Lower leg skin (tissue), 4 donors: ENCODE measurements around the gene ZNF280C. TPM values are rescaled to one million over a fixed set of nuclear protein-coding genes. Genes with fewer than 3 reads are reported as not detected.

Experiments
- DNase-seq, 2 donors: peaks; one replicate each; pipeline ENCODE4 v3.0.0-alpha.2; 2019; ENCODE audit warnings: low spot score in 2 of 2
- H3K4me3 ChIP-seq: fragments of 200-600 bp; sonication (generic); 2 replicates; pipeline ENCODE4 v1.5.1; 2017; ENCODE audit warnings: mild to moderate bottlenecking, low read depth; ENCODE audit not compliant: poor library complexity, severe bottlenecking
- POLR2A ChIP-seq, 2 donors: fragments of 450-650 bp; IDR thresholded peaks; one replicate each; pipeline ENCODE4 v1.6.1; 2016 to 2017; ENCODE audit warnings: antibody characterized with exemption in 2 of 2, mild to moderate bottlenecking in 1 of 2, moderate library complexity in 1 of 2
- WGBS, 2 donors: methylation state at CpG; one replicate each; pipeline ENCODE4 v1.1.5; 2018; 5-methylcytosine and 5-hydroxymethylcytosine counted together
- intact Hi-C: fragments of 100-400 bp; cut with DNase I; formaldehyde crosslinking; loops from one replicate; pipeline ENCODE4 v1.15.0; 2023; ENCODE audit warnings: low total_unique reads
- total RNA-seq, 4 donors: library from RNA; depleted of rRNA; stranded (reverse); fragments of >200 nt; gene quantifications; one replicate each; pipeline ENCODE4 v1.1.0, GENCODE V29; 2016
- TF ChIP-seq, protein P1 (sequence below), 3 donors: fragments of 450-650 bp; IDR thresholded peaks; one replicate each; pipeline ENCODE4 v1.5.1; 2016; ENCODE audit warnings: antibody characterized with exemption in 3 of 3, mild to moderate bottlenecking in 3 of 3, moderate library complexity in 2 of 3

Gene ZNF280C
- total RNA-seq, 4 donors from 2014 or later: 2.9 to 3.8 (median 3.6) TPM

GRCh38 chrX:130224810-130225209 lies 43.9 kb downstream of the ZNF280C start:
- intact Hi-C loops: no loop called here
- 49 to 65% methylated on average over 2 of the region's 2 CpGs for WGBS, 2 donors
- no peak for TF ChIP-seq POLR2A (IDR thresholded peaks at IDR 0.05)
- TF ChIP-seq, protein P1, sequence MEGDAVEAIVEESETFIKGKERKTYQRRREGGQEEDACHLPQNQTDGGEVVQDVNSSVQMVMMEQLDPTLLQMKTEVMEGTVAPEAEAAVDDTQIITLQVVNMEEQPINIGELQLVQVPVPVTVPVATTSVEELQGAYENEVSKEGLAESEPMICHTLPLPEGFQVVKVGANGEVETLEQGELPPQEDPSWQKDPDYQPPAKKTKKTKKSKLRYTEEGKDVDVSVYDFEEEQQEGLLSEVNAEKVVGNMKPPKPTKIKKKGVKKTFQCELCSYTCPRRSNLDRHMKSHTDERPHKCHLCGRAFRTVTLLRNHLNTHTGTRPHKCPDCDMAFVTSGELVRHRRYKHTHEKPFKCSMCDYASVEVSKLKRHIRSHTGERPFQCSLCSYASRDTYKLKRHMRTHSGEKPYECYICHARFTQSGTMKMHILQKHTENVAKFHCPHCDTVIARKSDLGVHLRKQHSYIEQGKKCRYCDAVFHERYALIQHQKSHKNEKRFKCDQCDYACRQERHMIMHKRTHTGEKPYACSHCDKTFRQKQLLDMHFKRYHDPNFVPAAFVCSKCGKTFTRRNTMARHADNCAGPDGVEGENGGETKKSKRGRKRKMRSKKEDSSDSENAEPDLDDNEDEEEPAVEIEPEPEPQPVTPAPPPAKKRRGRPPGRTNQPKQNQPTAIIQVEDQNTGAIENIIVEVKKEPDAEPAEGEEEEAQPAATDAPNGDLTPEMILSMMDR (IDR thresholded peaks at IDR 0.05): no peak
- DNase-seq: no peak
- no peak overlapping the region for H3K4me3 ChIP-seq

GRCh38 chrX:130216320-130216719 lies 52.4 kb downstream of the ZNF280C start:
- 81 to 89% methylated on average over 4 of the region's 4 CpGs for WGBS, 2 donors
- DNase-seq: no peak
- intact Hi-C loops: no loop called here
- no peak for TF ChIP-seq POLR2A (IDR thresholded peaks at IDR 0.05)
- TF ChIP-seq, protein P1 (IDR thresholded peaks at IDR 0.05): no peak
- H3K4me3 ChIP-seq: no peak overlapping the region

GRCh38 chrX:130213376-130213775 lies 55.3 kb downstream of the ZNF280C start:
- DNase-seq: no peak
- WGBS, 2 donors: 91% methylated on average over 2 of the region's 2 CpGs
- no peak for TF ChIP-seq POLR2A (IDR thresholded peaks at IDR 0.05)
- TF ChIP-seq, protein P1 (IDR thresholded peaks at IDR 0.05): no peak
- intact Hi-C loops: no loop called here
- H3K4me3 ChIP-seq: no peak overlapping the region

GRCh38 chrX:130212371-130212770 lies 56.3 kb downstream of the ZNF280C start:
- H3K4me3 ChIP-seq: no peak overlapping the region
- TF ChIP-seq, protein P1 (IDR thresholded peaks at IDR 0.05): no peak
- no peak for TF ChIP-seq POLR2A (IDR thresholded peaks at IDR 0.05)
- intact Hi-C loops: no loop called here
- 63 to 94% methylated on average over 1 of the region's 1 CpG for WGBS, 2 donors
- DNase-seq: no peak

GRCh38 chrX:130211415-130212186 lies 57.1 kb downstream of the ZNF280C start:
- no peak for DNase-seq
- no peak overlapping the region for H3K4me3 ChIP-seq
- intact Hi-C loops: no loop called here
- 77 to 98% methylated on average over 4 of the region's 4 CpGs for WGBS, 2 donors
- no peak for TF ChIP-seq POLR2A (IDR thresholded peaks at IDR 0.05)
- TF ChIP-seq, protein P1 (IDR thresholded peaks at IDR 0.05): no peak

GRCh38 chrX:130204647-130205046 lies 64.1 kb downstream of the ZNF280C start:
- H3K4me3 ChIP-seq: no peak overlapping the region
- 69 to 100% methylated on average over 1 of the region's 1 CpG for WGBS, 2 donors
- TF ChIP-seq, protein P1 (IDR thresholded peaks at IDR 0.05): no peak
- no peak for TF ChIP-seq POLR2A (IDR thresholded peaks at IDR 0.05)
- no peak for DNase-seq
- intact Hi-C loops: no loop called here
